Liver (tissue), 9 donors: ENCODE data around the gene IFI27L1. TPM values are rescaled to one million over a fixed set of nuclear protein-coding genes. Genes with fewer than 3 reads are reported as not detected.

Experiments
- DNase-seq: peaks from one replicate; pipeline ENCODE4 v3.0.0-alpha.2; 2017; ENCODE audit warnings: low spot score
- H3K27ac ChIP-seq, 2 donors: one replicate each; pipeline ENCODE4 v1.7.0; 2013; ENCODE audit warnings: inconsistent platforms in 2 of 2, low read length in 2 of 2, control low read depth in 1 of 2, low read depth in 1 of 2, mild to moderate bottlenecking in 1 of 2
- H3K27me3 ChIP-seq, 4 donors: one replicate each; pipeline versions ENCODE4 v1.6.1 to v1.7.0; 2013; ENCODE audit warnings: low read length in 3 of 4, inconsistent platforms in 1 of 4, mild to moderate bottlenecking in 1 of 4, moderate library complexity in 1 of 4; ENCODE audit not compliant: control insufficient read depth in 4 of 4, insufficient read depth in 4 of 4
- H3K36me3 ChIP-seq, 4 donors: one replicate each; pipeline versions ENCODE4 v1.6.1 to v1.7.0; 2013; ENCODE audit warnings: low read length in 3 of 4, mild to moderate bottlenecking in 3 of 4, low read depth in 1 of 4, moderate library complexity in 1 of 4; ENCODE audit not compliant: control insufficient read depth in 4 of 4, insufficient read depth in 3 of 4
- H3K4me1 ChIP-seq, 4 donors: one replicate each; pipeline versions ENCODE4 v1.6.1 to v1.7.0; 2013; ENCODE audit warnings: low read length in 3 of 4, mild to moderate bottlenecking in 3 of 4, moderate library complexity in 1 of 4; ENCODE audit not compliant: control insufficient read depth in 4 of 4, insufficient read depth in 4 of 4
- H3K4me3 ChIP-seq, 3 donors: one replicate each; pipeline versions ENCODE4 v1.6.1 to v1.7.0; 2013; ENCODE audit warnings: low read length in 3 of 3, control low read depth in 1 of 3, low read depth in 1 of 3, mild to moderate bottlenecking in 1 of 3
- H3K9ac ChIP-seq, 2 donors: one replicate each; pipeline ENCODE4 v1.7.0; 2013; ENCODE audit warnings: low read length in 2 of 2, mild to moderate bottlenecking in 2 of 2, moderate library complexity in 2 of 2, control low read depth in 1 of 2, low read depth in 1 of 2
- H3K9me3 ChIP-seq, 4 donors: one replicate each; pipeline versions ENCODE4 v1.6.1 to v1.7.0; 2013; ENCODE audit warnings: low read length in 3 of 4; ENCODE audit not compliant: control insufficient read depth in 4 of 4
- CTCF ChIP-seq: fragments of 150-350 bp; IDR thresholded peaks from 2 replicates; pipeline ENCODE4 v1.5.1; 2017; ENCODE audit warnings: improper control_type of control experiment, low read depth, low read length; ENCODE audit not compliant: missing input control
- EGR1 ChIP-seq, 2 donors: IDR thresholded peaks; 2 replicates each; pipeline ENCODE4 v1.6.1; 2016 to 2018; ENCODE audit warnings: antibody characterized with exemption in 2 of 2, low read depth in 2 of 2
- FOXA1 ChIP-seq: IDR thresholded peaks from 2 replicates; pipeline ENCODE4 v1.6.1; 2016; ENCODE audit warnings: antibody characterized with exemption
- FOXA2 ChIP-seq: IDR thresholded peaks from 2 replicates; pipeline ENCODE4 v1.6.1; 2016; ENCODE audit warnings: antibody characterized with exemption
- HNF4A ChIP-seq, 2 donors: conservative IDR thresholded peaks; 2 replicates each; pipeline ENCODE4 v1.6.1; 2016; ENCODE audit warnings: antibody characterized with exemption in 2 of 2, mild to moderate bottlenecking in 2 of 2
- MAX ChIP-seq: IDR thresholded peaks from 2 replicates; pipeline ENCODE4 v1.6.1; 2016; ENCODE audit warnings: antibody characterized with exemption
- NR2F2 ChIP-seq: IDR thresholded peaks from 2 replicates; pipeline ENCODE4 v1.6.1; 2016; ENCODE audit warnings: antibody characterized with exemption
- RAD21 ChIP-seq, 2 donors: IDR thresholded peaks; 2 replicates each; pipeline ENCODE4 v1.6.1; 2016; ENCODE audit warnings: antibody characterized with exemption in 2 of 2, mild to moderate bottlenecking in 2 of 2
- RXRA ChIP-seq, 2 donors: IDR thresholded peaks; 2 replicates each; pipeline ENCODE4 v1.6.1; 2017 to 2018; ENCODE audit warnings: antibody characterized with exemption in 2 of 2, mild to moderate bottlenecking in 1 of 2
- SP1 ChIP-seq: IDR thresholded peaks from 2 replicates; pipeline ENCODE4 v1.6.1; 2018; ENCODE audit warnings: antibody characterized with exemption, mild to moderate bottlenecking
- TAF1 ChIP-seq: conservative IDR thresholded peaks from 2 replicates; pipeline ENCODE4 v1.6.1; 2016; ENCODE audit warnings: antibody characterized with exemption, mild to moderate bottlenecking
- YY1 ChIP-seq: IDR thresholded peaks from 2 replicates; pipeline ENCODE4 v1.6.1; 2016; ENCODE audit warnings: antibody characterized with exemption, mild to moderate bottlenecking
- ZBTB33 ChIP-seq: IDR thresholded peaks from 2 replicates; pipeline ENCODE4 v1.6.1; 2016; ENCODE audit warnings: antibody characterized with exemption
- WGBS: extraction: QIAGEN DNeasy Blood & Tissue Kit; methylation state at CpG from one replicate; pipeline ENCODE4 v1.1.7; 2013; 5-methylcytosine and 5-hydroxymethylcytosine counted together
- polyA plus RNA-seq, 2 donors: library from polyadenylated mRNA; stranded (reverse) in 1 of 2; unstranded in 1 of 2; fragments of 200-250 nt in 1 of 2; fragments of >200 nt in 1 of 2; fragmentation: Nextera tagmentation in 1 of 2; extraction: Ambion mirVana in 1 of 2; gene quantifications; one replicate each; pipeline versions ENCODE4 v1.2.1 to v1.2.3, GENCODE V29; 2013 to 2015
- total RNA-seq, 2 donors: library from RNA; depleted of rRNA; stranded (reverse); fragments of >200 nt; gene quantifications; one replicate each; pipeline ENCODE4 v1.2.3, GENCODE V29; 2014
- TF ChIP-seq, protein P1 (sequence below): IDR thresholded peaks from 2 replicates; pipeline ENCODE4 v1.6.1; 2016; ENCODE audit warnings: antibody characterized with exemption
- donor health status: healthy.
- donor health status: healthy.
- donor health status: healthy.
- donor health status: healthy.
- donor health status: healthy.

Gene IFI27L1
- total and polyA plus RNA-seq, 4 donors = 3.7 to 8.1 (median 5.6) TPM

DNA sequence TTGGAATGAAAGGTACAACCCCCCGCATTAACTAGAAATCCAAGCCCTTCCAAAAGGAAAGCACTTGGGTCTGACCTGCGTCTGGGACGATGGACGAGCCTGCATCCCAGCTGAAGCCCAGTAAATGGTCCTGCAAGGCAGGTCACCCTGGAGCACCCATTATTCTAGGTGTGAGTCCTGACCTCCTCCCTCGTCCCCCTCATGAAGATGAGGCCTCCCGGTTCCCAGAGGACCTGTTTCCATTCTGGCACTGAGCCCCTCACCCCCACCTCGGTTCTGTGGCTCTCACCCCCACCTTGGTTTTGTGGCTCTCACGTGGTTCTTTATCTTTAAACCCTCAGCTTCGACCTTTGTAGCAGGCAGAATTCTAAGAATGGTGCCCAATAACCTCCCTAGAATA lies 36.7 kb downstream of the IFI27L1 start:
- 80% methylated on average over 9 of the region's 9 CpGs for WGBS
- H3K4me1 ChIP-seq = peaks cover 0 to 5% (median 2%) of the 10 kb centered on the region in 4 donors
- TF ChIP-seq EGR1 (IDR thresholded peaks at IDR 0.05; ENCODE audit: low read depth in 2 of 2) (no peak), RXRA (IDR thresholded peaks at IDR 0.05) (no peak), ZBTB33 (no peak), FOXA2 (no peak), TAF1 (no peak)
- TF ChIP-seq, protein P1, sequence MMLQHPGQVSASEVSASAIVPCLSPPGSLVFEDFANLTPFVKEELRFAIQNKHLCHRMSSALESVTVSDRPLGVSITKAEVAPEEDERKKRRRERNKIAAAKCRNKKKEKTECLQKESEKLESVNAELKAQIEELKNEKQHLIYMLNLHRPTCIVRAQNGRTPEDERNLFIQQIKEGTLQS = no peak
- H3K27ac ChIP-seq = no peak overlapping the region
- no peak overlapping the region for H3K4me3 ChIP-seq
- no peak for DNase-seq
- H3K9ac ChIP-seq = no peak overlapping the region
- H3K27me3 ChIP-seq = no peaks in the 10 kb centered on the region
- no peaks in the 10 kb centered on the region for H3K36me3 ChIP-seq
- H3K9me3 ChIP-seq = peaks cover 0 to 5% (median 0%) of the 10 kb centered on the region in 4 donors

GRCh38 chr14:94119071-94119470 lies 38.0 kb downstream of the IFI27L1 start:
- TF ChIP-seq SP1 (no peak), HNF4A (conservative IDR thresholded peaks at IDR 0.05) (no peak), NR2F2 (no peak), RXRA (IDR thresholded peaks at IDR 0.05) (no peak), TAF1 (no peak), RAD21 (IDR thresholded peaks at IDR 0.05) (no peak), ZBTB33 (no peak), FOXA1 (no peak), MAX (no peak), CTCF (no peak), YY1 (no peak)
- DNase-seq = no peak
- H3K27me3 ChIP-seq = no peaks in the 10 kb centered on the region
- peaks cover 0 to 5% (median 0%) of the 10 kb centered on the region in 4 donors for H3K9me3 ChIP-seq
- no peak overlapping the region for H3K4me3 ChIP-seq
- H3K4me1 ChIP-seq = no peaks in the 10 kb centered on the region
- H3K9ac ChIP-seq = no peak overlapping the region
- H3K27ac ChIP-seq = no peak overlapping the region
- H3K36me3 ChIP-seq = no peaks in the 10 kb centered on the region
